HepG2 (cell line): ENCODE measurements around the gene SH3GL2.

ENCODE experiments used
- ARNTL ChIP-seq: sonication (generic); formaldehyde crosslinking; IDR thresholded peaks from 2 replicates; pipeline ENCODE4 v1.4.0; 2020; ENCODE audit warnings: mild to moderate bottlenecking, missing genetic modification reagents
- MIER2 ChIP-seq: IDR thresholded peaks from 2 replicates; pipeline ENCODE4 v1.6.1; 2016; ENCODE audit warnings: missing biosample characterization, missing genetic modification reagents
- RBM39 ChIP-seq: fragments of 200-400 bp; formaldehyde crosslinking; IDR thresholded peaks from one replicate; pipeline ENCODE4 v1.6.1; 2018; ENCODE audit warnings: antibody characterized with exemption, mild to moderate bottlenecking, low read depth, low read length; ENCODE audit not compliant: poor library complexity, severe bottlenecking
- TF ChIP-seq, protein P1 (sequence below): sonication (generic); formaldehyde crosslinking; IDR thresholded peaks from 2 replicates; pipeline ENCODE4 v1.5.0; 2020; ENCODE audit warnings: mild to moderate bottlenecking, missing genetic modification reagents, moderate library complexity

- TF ChIP-seq, protein P1, sequence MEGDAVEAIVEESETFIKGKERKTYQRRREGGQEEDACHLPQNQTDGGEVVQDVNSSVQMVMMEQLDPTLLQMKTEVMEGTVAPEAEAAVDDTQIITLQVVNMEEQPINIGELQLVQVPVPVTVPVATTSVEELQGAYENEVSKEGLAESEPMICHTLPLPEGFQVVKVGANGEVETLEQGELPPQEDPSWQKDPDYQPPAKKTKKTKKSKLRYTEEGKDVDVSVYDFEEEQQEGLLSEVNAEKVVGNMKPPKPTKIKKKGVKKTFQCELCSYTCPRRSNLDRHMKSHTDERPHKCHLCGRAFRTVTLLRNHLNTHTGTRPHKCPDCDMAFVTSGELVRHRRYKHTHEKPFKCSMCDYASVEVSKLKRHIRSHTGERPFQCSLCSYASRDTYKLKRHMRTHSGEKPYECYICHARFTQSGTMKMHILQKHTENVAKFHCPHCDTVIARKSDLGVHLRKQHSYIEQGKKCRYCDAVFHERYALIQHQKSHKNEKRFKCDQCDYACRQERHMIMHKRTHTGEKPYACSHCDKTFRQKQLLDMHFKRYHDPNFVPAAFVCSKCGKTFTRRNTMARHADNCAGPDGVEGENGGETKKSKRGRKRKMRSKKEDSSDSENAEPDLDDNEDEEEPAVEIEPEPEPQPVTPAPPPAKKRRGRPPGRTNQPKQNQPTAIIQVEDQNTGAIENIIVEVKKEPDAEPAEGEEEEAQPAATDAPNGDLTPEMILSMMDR: no peak
- no peak for TF ChIP-seq RBM39
- no peak for TF ChIP-seq ARNTL (CRISPR knock-in tag)
- no peak for TF ChIP-seq MIER2 (CRISPR knock-in tag)
Measured at GRCh38 chr9:17532461-17532860, 46.4 kb upstream of the SH3GL2 start.
